Measurements from ENCODE around the gene PRKCZ.

Gene PRKCZ

DNA sequence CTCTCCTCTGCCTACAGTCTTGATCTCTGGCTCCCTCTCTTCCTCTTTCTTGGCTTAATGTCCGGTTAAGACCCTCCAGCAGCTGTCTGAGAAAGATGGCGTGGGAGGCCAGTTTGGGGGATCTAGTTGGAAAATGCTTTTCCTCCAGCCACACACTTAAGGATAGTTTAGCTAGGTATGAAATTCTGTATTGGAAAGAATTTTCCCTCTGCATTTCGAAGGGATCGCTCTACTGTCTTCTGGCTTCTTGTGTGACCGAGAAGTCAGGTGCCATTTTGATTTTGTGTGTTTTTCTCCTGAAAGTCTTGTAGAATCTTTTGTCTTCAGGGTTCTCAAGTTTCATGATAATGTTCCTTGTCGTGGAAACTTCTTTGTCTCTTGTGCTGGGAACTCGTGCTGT is 28.0 kb downstream of the PRKCZ start:
- Histone ChIP-seq H3K9ac (ENCODE audit: low read length) (no peak overlapping the region), H3K79me2 (ENCODE audit: low read length) (no peaks in the 10 kb centered on the region), H3K9me3 (ENCODE audit: insufficient read depth, low read length) (0 out of 2 replicates have a peak, but pooled peaks cover 2% of the 10 kb centered on the region), H2AFZ (ENCODE audit: low read depth, low read length) (no peak overlapping the region), H3K27ac (ENCODE audit: low read length) (no peak overlapping the region), H3K4me3 (ENCODE audit: low read length) (no peak overlapping the region), H3K36me3 (replicated peaks; ENCODE audit: low read depth, low read length) (no peaks in the 10 kb centered on the region), H3K4me2 (ENCODE audit: low read length) (no peak overlapping the region), H4K20me1 (ENCODE audit: insufficient read depth, low read length) (no peaks in the 10 kb centered on the region), H3K27me3 (ENCODE audit: low read depth, low read length) (no peaks in the 10 kb centered on the region), H3K4me1 (ENCODE audit: low read length) (no peaks in the 10 kb centered on the region)
- TF ChIP-seq, protein P1, sequence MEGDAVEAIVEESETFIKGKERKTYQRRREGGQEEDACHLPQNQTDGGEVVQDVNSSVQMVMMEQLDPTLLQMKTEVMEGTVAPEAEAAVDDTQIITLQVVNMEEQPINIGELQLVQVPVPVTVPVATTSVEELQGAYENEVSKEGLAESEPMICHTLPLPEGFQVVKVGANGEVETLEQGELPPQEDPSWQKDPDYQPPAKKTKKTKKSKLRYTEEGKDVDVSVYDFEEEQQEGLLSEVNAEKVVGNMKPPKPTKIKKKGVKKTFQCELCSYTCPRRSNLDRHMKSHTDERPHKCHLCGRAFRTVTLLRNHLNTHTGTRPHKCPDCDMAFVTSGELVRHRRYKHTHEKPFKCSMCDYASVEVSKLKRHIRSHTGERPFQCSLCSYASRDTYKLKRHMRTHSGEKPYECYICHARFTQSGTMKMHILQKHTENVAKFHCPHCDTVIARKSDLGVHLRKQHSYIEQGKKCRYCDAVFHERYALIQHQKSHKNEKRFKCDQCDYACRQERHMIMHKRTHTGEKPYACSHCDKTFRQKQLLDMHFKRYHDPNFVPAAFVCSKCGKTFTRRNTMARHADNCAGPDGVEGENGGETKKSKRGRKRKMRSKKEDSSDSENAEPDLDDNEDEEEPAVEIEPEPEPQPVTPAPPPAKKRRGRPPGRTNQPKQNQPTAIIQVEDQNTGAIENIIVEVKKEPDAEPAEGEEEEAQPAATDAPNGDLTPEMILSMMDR (IDR thresholded peaks at IDR 0.05; ENCODE audit: low read depth, low read length) = no peak
- TF ChIP-seq EZH2phosphoT487 (IDR thresholded peaks at IDR 0.05; ENCODE audit: low read depth) = no peak

DNA sequence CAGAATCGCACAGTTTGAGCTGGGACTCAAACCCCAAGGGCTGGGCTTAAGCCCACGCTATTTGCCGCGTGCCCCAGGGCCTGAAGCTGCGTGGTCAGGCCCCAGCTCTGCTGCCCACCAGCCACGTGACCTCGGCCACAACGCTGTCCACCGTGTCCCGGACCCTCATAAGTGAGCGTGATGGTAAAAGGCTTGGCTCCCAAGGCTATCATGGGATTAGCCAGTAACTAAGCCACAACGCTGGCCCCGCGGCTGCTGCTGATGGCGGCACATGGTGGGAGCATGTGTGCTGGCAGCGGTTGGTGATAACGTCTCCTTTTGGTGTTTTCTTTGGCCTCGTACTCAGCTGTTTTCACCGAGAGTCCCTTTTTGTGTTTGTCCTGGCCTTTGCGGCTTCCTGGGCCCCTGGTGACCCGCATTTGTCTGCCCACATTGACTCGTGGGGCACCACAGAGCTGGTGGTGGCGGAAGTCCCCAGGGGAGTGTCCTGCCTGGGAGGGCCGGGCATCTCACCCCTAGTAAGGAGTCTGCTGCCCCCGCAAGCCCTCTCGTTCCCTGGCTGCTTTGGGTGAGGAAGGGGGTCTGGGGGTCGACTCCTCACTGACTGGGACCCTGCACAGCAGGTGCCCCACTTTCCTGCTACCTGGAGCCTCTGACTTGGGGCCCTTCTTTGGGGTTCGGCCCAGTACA is 29.3 kb downstream of the PRKCZ start:
- no peaks in the 10 kb centered on the region for H4K20me1 ChIP-seq (ENCODE audit: insufficient read depth, low read length)
- no peak overlapping the region for H2AFZ ChIP-seq (ENCODE audit: low read depth, low read length)
- no peak for TF ChIP-seq EZH2phosphoT487 (IDR thresholded peaks at IDR 0.05; ENCODE audit: low read depth)
- TF ChIP-seq, protein P1 (IDR thresholded peaks at IDR 0.05; ENCODE audit: low read depth, low read length) = no peak

DNA sequence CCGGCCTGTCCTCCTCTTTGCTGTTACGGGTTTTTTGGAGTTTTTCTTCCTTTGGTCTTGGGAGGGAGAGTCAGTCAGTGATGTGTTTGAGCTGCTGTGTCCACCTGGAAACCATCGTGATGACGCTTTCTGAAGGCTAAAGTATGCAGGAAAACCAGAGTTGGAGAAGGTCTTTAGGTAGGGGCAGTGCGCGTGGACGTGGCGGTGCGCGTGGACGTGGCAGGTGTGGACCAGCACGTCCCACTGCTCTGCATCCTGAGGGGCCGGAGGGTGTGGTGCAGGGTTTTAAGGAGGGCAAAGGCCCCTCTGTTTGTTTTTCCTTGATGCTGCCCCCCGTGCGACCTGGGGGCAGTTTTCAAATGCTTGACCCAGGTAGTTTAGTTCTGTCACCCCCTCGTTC is 29.9 kb downstream of the PRKCZ start:
- Histone ChIP-seq H3K4me1 (ENCODE audit: low read length) (no peaks in the 10 kb centered on the region), H4K20me1 (ENCODE audit: insufficient read depth, low read length) (no peaks in the 10 kb centered on the region), H3K9me3 (ENCODE audit: insufficient read depth, low read length) (0 out of 2 replicates have a peak, but pooled peaks cover 2% of the 10 kb centered on the region), H3K79me2 (ENCODE audit: low read length) (no peaks in the 10 kb centered on the region), H2AFZ (ENCODE audit: low read depth, low read length) (no peak overlapping the region), H3K4me2 (ENCODE audit: low read length) (no peak overlapping the region), H3K4me3 (ENCODE audit: low read length) (no peak overlapping the region), H3K9ac (ENCODE audit: low read length) (no peak overlapping the region), H3K36me3 (replicated peaks; ENCODE audit: low read depth, low read length) (no peaks in the 10 kb centered on the region), H3K27ac (ENCODE audit: low read length) (no peak overlapping the region), H3K27me3 (ENCODE audit: low read depth, low read length) (no peaks in the 10 kb centered on the region)
- TF ChIP-seq EZH2phosphoT487 (IDR thresholded peaks at IDR 0.05; ENCODE audit: low read depth) = no peak
- TF ChIP-seq, protein P1 (IDR thresholded peaks at IDR 0.05; ENCODE audit: low read depth, low read length) = no peak

More for the DNA sequence above, 29.3 kb downstream of the PRKCZ start:
- no peak overlapping the region for H3K9ac ChIP-seq (ENCODE audit: low read length)
- H3K4me1 ChIP-seq (ENCODE audit: low read length) = no peaks in the 10 kb centered on the region
- no peaks in the 10 kb centered on the region for H3K27me3 ChIP-seq (ENCODE audit: low read depth, low read length)
- H3K27ac ChIP-seq (ENCODE audit: low read length) = no peak overlapping the region
- no peaks in the 10 kb centered on the region for H3K36me3 ChIP-seq (replicated peaks; ENCODE audit: low read depth, low read length)
- no peak overlapping the region for H3K4me2 ChIP-seq (ENCODE audit: low read length)
- 0 out of 2 replicates have a peak, but pooled peaks cover 2% of the 10 kb centered on the region for H3K9me3 ChIP-seq (ENCODE audit: insufficient read depth, low read length)
- no peaks in the 10 kb centered on the region for H3K79me2 ChIP-seq (ENCODE audit: low read length)
- no peak overlapping the region for H3K4me3 ChIP-seq (ENCODE audit: low read length)

DNA sequence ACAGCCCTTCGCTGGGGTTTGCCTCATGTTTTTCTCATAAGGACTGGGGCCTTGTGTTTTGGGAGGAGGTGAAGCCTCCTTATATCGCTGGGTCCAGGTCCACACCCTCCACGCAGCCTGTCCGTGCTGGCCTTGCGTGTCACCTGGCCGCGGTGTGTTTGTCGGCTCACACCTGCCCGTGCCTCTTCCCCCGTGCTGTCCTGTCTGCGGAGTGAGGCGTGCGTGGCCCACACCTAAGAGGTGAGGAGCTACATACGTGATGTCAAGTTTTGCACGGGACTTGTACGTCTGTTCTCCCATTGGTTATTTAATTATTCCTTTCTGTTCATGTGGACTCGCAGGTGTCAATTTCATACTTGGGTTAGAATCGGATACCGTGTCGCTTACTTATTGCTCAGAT is 30.7 kb downstream of the PRKCZ start:
- H3K27me3 ChIP-seq (ENCODE audit: low read depth, low read length) = no peaks in the 10 kb centered on the region
- 0 out of 2 replicates have a peak, but pooled peaks cover 2% of the 10 kb centered on the region for H3K9me3 ChIP-seq (ENCODE audit: insufficient read depth, low read length)
- no peak overlapping the region for H3K4me2 ChIP-seq (ENCODE audit: low read length)
- H3K27ac ChIP-seq (ENCODE audit: low read length) = no peak overlapping the region
- no peak overlapping the region for H3K4me3 ChIP-seq (ENCODE audit: low read length)
- H4K20me1 ChIP-seq (ENCODE audit: insufficient read depth, low read length) = no peaks in the 10 kb centered on the region
- H3K9ac ChIP-seq (ENCODE audit: low read length) = no peak overlapping the region
- no peak for TF ChIP-seq EZH2phosphoT487 (IDR thresholded peaks at IDR 0.05; ENCODE audit: low read depth)
- TF ChIP-seq, protein P1 (IDR thresholded peaks at IDR 0.05; ENCODE audit: low read depth, low read length) = no peak
- no peaks in the 10 kb centered on the region for H3K36me3 ChIP-seq (replicated peaks; ENCODE audit: low read depth, low read length)
- H3K79me2 ChIP-seq (ENCODE audit: low read length) = no peaks in the 10 kb centered on the region
- H2AFZ ChIP-seq (ENCODE audit: low read depth, low read length) = no peak overlapping the region
- H3K4me1 ChIP-seq (ENCODE audit: low read length) = no peaks in the 10 kb centered on the region

All from OCI-LY3 (cell line).